MM.1S (cell line): ENCODE data around the gene KIRREL1.

Experiments
- DNase-seq: peaks from one replicate; pipeline ENCODE4 v3.0.0-alpha.2; 2015
- H2AFZ ChIP-seq: fragments of 300-600 bp; sonication (generic); 2 replicates; pipeline ENCODE4 v1.6.0; 2016; ENCODE audit warnings: antibody characterized with exemption, low read length
- H3F3A ChIP-seq: fragments of 300-600 bp; sonication (generic); 2 replicates; pipeline ENCODE4 v1.6.1; 2016; ENCODE audit warnings: mild to moderate bottlenecking, antibody characterized with exemption, low read length, moderate library complexity, mixed read lengths; ENCODE audit not compliant: insufficient read depth
- H3K27ac ChIP-seq: fragments of 300-600 bp; sonication (generic); 2 replicates; pipeline ENCODE4 v1.5.1; 2016; ENCODE audit warnings: mild to moderate bottlenecking, low read length
- H3K27me3 ChIP-seq: fragments of 300-600 bp; sonication (generic); replicated peaks from 2 replicates; pipeline ENCODE4 v1.6.0; 2016; ENCODE audit warnings: low read length; ENCODE audit not compliant: insufficient read depth
- H3K36me3 ChIP-seq: fragments of 300-600 bp; sonication (generic); replicated peaks from 2 replicates; pipeline ENCODE4 v1.6.1; 2016; ENCODE audit warnings: mild to moderate bottlenecking, low read length, mixed read lengths; ENCODE audit not compliant: insufficient read depth
- H3K4me1 ChIP-seq: fragments of 300-600 bp; sonication (generic); 2 replicates; pipeline ENCODE4 v1.6.1; 2016; ENCODE audit warnings: low read length, mixed read lengths
- H3K4me2 ChIP-seq: fragments of 300-600 bp; sonication (generic); 2 replicates; pipeline ENCODE4 v1.6.0; 2016; ENCODE audit warnings: low read depth, low read length
- H3K4me3 ChIP-seq: fragments of 300-600 bp; sonication (generic); 2 replicates; pipeline ENCODE4 v1.5.1; 2016; ENCODE audit warnings: low read length, mixed read lengths
- H3K79me2 ChIP-seq: fragments of 300-600 bp; sonication (generic); 2 replicates; pipeline ENCODE4 v1.6.1; 2016; ENCODE audit warnings: mixed run types, low read length, mixed read lengths
- H3K9ac ChIP-seq: fragments of 300-600 bp; sonication (generic); 2 replicates; pipeline ENCODE4 v1.6.1; 2016; ENCODE audit warnings: low read length, mixed read lengths
- H3K9me2 ChIP-seq: fragments of 300-600 bp; sonication (generic); replicated peaks from 2 replicates; pipeline ENCODE4 v1.6.1; 2016; ENCODE audit warnings: mild to moderate bottlenecking, low read length, mixed read lengths; ENCODE audit not compliant: insufficient read depth
- H3K9me3 ChIP-seq: fragments of 300-600 bp; sonication (generic); replicated peaks from 2 replicates; pipeline ENCODE4 v1.6.1; 2016; ENCODE audit warnings: mild to moderate bottlenecking, low read length, mixed read lengths; ENCODE audit not compliant: insufficient read depth
- H4K20me1 ChIP-seq: fragments of 300-600 bp; sonication (generic); 2 replicates; pipeline ENCODE4 v1.6.1; 2016; ENCODE audit warnings: mild to moderate bottlenecking, low read length, moderate library complexity, mixed read lengths; ENCODE audit not compliant: insufficient read depth
- EZH2 ChIP-seq: fragments of 300-600 bp; sonication (generic); optimal IDR thresholded peaks from 2 replicates; pipeline ENCODE3; 2017; ENCODE audit warnings: low read depth, mild to moderate bottlenecking, antibody characterized with exemption, low read length, mixed read lengths
- EZH2phosphoT487 ChIP-seq: fragments of 300-600 bp; sonication (generic); IDR thresholded peaks from 2 replicates; pipeline ENCODE4 v1.6.1; 2018; ENCODE audit warnings: antibody characterized with exemption, low read length
- TF ChIP-seq, protein P1 (sequence below): fragments of 300-600 bp; sonication (generic); IDR thresholded peaks from 2 replicates; pipeline ENCODE4 v1.5.1; 2016; ENCODE audit warnings: antibody characterized with exemption, low read length, mixed read lengths

The KIRREL1 gene

DNA sequence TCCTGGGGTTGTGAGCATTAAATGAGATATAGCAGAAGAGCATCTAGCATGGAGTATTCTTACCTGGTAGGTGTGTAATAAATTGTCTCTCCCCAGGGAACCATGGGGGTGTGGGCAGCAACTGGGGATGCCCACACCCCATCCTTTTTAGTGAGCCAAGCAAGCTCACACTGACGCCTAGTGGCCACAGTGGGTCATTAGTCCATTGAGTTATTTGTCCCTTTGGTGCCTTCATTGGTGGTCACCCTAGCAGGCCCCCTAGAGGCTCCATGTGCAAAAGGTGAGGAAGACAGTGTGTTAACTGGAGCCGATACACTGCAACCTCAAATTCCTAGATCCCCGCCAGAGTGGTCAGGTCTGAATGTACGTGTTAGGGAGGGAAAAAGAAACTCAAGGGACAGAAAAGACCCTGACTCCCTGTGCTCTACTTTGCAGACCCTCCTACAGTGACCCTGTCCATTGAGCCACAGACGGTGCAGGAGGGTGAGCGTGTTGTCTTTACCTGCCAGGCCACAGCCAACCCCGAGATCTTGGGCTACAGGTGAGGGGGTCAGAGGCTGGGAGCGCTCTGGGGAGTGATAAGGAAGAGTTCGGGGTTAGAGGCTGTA lies 94.0 kb downstream of the KIRREL1 start:
- H3K4me3 ChIP-seq = no peak overlapping the region
- H4K20me1 ChIP-seq = no peaks in the 10 kb centered on the region
- TF ChIP-seq EZH2 = no peak
- TF ChIP-seq, protein P1, sequence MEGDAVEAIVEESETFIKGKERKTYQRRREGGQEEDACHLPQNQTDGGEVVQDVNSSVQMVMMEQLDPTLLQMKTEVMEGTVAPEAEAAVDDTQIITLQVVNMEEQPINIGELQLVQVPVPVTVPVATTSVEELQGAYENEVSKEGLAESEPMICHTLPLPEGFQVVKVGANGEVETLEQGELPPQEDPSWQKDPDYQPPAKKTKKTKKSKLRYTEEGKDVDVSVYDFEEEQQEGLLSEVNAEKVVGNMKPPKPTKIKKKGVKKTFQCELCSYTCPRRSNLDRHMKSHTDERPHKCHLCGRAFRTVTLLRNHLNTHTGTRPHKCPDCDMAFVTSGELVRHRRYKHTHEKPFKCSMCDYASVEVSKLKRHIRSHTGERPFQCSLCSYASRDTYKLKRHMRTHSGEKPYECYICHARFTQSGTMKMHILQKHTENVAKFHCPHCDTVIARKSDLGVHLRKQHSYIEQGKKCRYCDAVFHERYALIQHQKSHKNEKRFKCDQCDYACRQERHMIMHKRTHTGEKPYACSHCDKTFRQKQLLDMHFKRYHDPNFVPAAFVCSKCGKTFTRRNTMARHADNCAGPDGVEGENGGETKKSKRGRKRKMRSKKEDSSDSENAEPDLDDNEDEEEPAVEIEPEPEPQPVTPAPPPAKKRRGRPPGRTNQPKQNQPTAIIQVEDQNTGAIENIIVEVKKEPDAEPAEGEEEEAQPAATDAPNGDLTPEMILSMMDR = peak; percentile 99
- no peaks in the 10 kb centered on the region for H3K4me1 ChIP-seq
- peak; percentile 71 for DNase-seq
- no peaks in the 10 kb centered on the region for H3F3A ChIP-seq
- no peaks in the 10 kb centered on the region for H3K9me3 ChIP-seq
- H3K4me2 ChIP-seq = no peak overlapping the region
- H3K9ac ChIP-seq = no peak overlapping the region
- H2AFZ ChIP-seq = no peak overlapping the region
- peaks cover 40% of the 10 kb centered on the region for H3K27me3 ChIP-seq
- H3K36me3 ChIP-seq = no peaks in the 10 kb centered on the region
- no peak overlapping the region for H3K27ac ChIP-seq
- H3K9me2 ChIP-seq = no peaks in the 10 kb centered on the region
- no peaks in the 10 kb centered on the region for H3K79me2 ChIP-seq

DNA sequence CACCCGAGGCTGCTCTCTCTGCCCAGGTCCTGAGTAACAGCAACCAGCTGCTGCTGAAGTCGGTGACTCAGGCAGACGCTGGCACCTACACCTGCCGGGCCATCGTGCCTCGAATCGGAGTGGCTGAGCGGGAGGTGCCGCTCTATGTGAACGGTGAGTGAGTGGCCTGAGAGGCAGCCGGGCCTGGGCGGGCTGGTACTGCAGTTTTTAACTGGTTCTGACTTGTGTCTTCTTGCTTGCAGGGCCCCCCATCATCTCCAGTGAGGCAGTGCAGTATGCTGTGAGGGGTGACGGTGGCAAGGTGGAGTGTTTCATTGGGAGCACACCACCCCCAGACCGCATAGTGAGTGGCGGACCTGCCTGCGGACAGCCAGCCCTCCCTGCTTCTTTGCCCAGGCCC lies 96.0 kb downstream of the KIRREL1 start:
- Histone ChIP-seq H3K4me3 (no peak overlapping the region), H3K9ac (no peak overlapping the region), H3K4me1 (no peaks in the 10 kb centered on the region), H3K4me2 (no peak overlapping the region), H3K9me2 (no peaks in the 10 kb centered on the region), H4K20me1 (no peaks in the 10 kb centered on the region), H3K9me3 (no peaks in the 10 kb centered on the region), H3F3A (no peaks in the 10 kb centered on the region), H3K36me3 (no peaks in the 10 kb centered on the region), H3K27ac (no peak overlapping the region), H3K79me2 (no peaks in the 10 kb centered on the region), H2AFZ (no peak overlapping the region), H3K27me3 (peaks cover 61% of the 10 kb centered on the region)
- DNase-seq = no peak
- TF ChIP-seq, protein P1 = no peak
- TF ChIP-seq EZH2phosphoT487 = no peak
- no peak for TF ChIP-seq EZH2

DNA sequence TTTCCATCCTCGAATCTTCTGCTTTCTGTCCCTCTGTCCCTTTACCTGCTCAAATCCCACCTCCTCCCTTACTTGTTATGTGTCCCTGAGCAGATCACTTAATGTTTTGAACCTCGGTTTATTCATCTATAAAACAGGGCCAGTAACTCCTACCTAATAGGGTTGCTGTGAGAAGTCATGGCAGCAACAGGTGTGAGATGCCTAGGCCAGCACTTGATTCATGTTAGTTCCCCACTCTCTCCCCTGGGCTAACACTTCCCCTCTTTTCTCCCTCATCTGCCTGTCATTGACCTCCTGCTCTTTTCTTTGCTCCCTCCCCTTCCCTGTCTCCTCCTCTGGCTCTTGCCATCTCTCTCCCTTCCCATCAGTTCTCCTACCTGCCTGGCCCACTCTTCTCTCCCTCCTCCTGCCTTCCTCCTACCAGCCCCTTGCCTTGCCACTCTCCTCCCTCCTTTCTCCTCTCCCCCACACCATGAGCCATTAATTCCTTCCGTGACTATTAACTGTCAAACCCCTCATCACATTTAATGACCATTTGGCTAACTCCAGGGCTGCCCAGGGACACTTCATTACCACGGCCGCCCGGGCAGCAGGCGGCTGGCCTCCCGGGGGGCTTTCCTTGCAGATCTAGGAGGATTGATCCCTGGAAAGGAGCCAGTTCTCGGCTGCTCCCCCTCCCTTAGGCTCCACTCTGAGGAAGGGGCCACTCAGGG lies 96.6 kb downstream of the KIRREL1 start:
- no peaks in the 10 kb centered on the region for H3K36me3 ChIP-seq
- no peak overlapping the region for H2AFZ ChIP-seq
- H3K4me1 ChIP-seq = no peaks in the 10 kb centered on the region
- H3K4me3 ChIP-seq = no peak overlapping the region
- H3K9me2 ChIP-seq = no peaks in the 10 kb centered on the region
- peaks cover 64% of the 10 kb centered on the region for H3K27me3 ChIP-seq
- no peak overlapping the region for H3K27ac ChIP-seq
- H3K9ac ChIP-seq = no peak overlapping the region
- no peaks in the 10 kb centered on the region for H4K20me1 ChIP-seq
- no peaks in the 10 kb centered on the region for H3K79me2 ChIP-seq
- no peak for DNase-seq
- H3F3A ChIP-seq = no peaks in the 10 kb centered on the region
- TF ChIP-seq EZH2 = no peak
- no peak for TF ChIP-seq EZH2phosphoT487
- TF ChIP-seq, protein P1 = no peak
- no peaks in the 10 kb centered on the region for H3K9me3 ChIP-seq
- H3K4me2 ChIP-seq = no peak overlapping the region
